ENCODE data around the gene RNF212.

DNA sequence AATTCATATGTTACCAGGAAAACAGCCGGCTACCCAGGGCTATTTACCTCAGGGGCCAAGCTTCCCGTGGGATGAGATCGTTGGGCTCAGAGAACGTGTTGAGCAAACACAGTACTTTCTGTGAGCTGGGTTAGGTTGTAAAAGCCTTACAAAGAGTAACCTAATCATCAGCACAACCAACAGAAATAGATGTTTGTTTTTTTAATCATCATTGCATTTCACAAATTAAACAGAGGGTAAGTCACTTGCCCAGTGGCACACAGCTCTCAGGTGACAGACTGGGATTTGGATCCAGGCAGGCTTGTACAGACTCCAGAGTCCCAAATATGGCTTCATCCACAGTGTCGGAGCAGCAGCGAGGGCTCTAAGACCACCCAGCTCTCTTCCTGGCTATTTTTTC lies 38.9 kb upstream of the RNF212 start:
- TF ChIP-seq CTCF (IDR thresholded peaks at IDR 0.05) (no peak), POLR2A (IDR thresholded peaks at IDR 0.05) (no peak)

All from thyroid gland (tissue), 4 donors.